HCT116 (cell line): ENCODE results near the gene SRSF5.

ENCODE experiments used
- CTCF ChIP-seq, 3 experiments: fragments of 200-600 bp in 1 of 3; sonication (generic) in 1 of 3; IDR thresholded peaks in 2 of 3; conservative IDR thresholded peaks in 1 of 3; 2 replicates each; pipeline ENCODE4 v1.5.1; 2012 to 2017; ENCODE audit warnings: low read depth in 2 of 3, low read length in 2 of 3, antibody characterized with exemption in 1 of 3, borderline replicate concordance in 1 of 3, control low read depth in 1 of 3, mild to moderate bottlenecking in 1 of 3, mixed read lengths in 1 of 3, mixed run types in 1 of 3, moderate library complexity in 1 of 3; ENCODE audit not compliant: insufficient read depth in 1 of 3
- SP1 ChIP-seq: IDR thresholded peaks from 2 replicates; pipeline ENCODE4 v1.6.1; 2012; ENCODE audit warnings: low read depth
- TF ChIP-seq, protein P1 (sequence below): IDR thresholded peaks from 2 replicates; pipeline ENCODE4 v1.6.1; 2012; ENCODE audit warnings: low read depth

DNA sequence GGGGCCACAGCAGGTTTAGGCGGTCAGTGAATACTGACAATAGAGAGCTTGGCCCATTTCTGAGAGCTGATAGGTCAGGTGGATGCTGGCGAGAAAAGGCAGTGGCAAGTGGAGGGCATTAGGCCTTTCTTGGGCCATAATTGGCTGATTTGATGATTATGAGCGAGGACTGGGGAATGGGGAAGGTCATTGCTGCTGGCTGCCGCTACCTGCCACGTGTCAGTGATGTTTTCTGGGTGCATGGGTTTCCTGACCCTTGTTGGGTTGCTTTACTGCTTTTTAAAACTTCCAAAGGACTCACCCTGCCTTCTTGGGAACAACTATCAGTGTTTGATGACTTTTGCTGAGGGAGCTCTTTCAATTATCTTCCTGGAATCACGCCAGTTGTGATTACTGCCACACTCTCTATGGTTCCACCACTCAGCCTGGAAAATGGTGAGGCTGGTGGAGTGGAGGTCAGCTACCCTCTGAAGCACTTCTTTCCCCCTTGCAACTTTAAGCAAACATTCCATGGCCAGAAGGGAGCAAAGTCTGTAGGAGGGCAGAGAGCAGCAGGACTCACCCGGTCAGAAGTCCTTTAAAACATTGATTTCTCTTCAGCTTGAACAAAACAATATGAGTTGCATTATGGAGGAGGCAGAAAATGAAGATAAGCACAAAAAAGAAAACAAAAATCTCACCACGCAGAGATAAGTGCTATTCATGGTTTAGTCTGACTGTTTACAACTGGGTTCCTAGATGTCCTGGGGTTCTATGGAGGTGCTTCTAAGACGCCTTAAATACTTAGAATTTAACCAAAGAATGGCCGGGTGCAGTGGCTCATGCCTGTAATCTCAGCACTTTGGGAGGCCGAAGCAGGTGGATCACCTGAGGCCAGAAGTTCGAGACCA, 42.2 kb downstream of the SRSF5 start:
- TF ChIP-seq CTCF (IDR thresholded peaks at IDR 0.05 in 2 of 3, conservative IDR thresholded peaks at IDR 0.05 in 1 of 3; ENCODE audit: borderline replicate concordance in 1 of 3, insufficient read depth in 1 of 3, low read depth in 2 of 3, low read length in 2 of 3) (no peak), SP1 (no peak)
- TF ChIP-seq, protein P1, sequence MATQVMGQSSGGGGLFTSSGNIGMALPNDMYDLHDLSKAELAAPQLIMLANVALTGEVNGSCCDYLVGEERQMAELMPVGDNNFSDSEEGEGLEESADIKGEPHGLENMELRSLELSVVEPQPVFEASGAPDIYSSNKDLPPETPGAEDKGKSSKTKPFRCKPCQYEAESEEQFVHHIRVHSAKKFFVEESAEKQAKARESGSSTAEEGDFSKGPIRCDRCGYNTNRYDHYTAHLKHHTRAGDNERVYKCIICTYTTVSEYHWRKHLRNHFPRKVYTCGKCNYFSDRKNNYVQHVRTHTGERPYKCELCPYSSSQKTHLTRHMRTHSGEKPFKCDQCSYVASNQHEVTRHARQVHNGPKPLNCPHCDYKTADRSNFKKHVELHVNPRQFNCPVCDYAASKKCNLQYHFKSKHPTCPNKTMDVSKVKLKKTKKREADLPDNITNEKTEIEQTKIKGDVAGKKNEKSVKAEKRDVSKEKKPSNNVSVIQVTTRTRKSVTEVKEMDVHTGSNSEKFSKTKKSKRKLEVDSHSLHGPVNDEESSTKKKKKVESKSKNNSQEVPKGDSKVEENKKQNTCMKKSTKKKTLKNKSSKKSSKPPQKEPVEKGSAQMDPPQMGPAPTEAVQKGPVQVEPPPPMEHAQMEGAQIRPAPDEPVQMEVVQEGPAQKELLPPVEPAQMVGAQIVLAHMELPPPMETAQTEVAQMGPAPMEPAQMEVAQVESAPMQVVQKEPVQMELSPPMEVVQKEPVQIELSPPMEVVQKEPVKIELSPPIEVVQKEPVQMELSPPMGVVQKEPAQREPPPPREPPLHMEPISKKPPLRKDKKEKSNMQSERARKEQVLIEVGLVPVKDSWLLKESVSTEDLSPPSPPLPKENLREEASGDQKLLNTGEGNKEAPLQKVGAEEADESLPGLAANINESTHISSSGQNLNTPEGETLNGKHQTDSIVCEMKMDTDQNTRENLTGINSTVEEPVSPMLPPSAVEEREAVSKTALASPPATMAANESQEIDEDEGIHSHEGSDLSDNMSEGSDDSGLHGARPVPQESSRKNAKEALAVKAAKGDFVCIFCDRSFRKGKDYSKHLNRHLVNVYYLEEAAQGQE, result no peak
